Stimulated activated CD4-positive, alpha-beta T cell treated with anti-CD3 and anti-CD28 coated beads, Interleukin-1b, Interleukin-23, amount 100 ng/mL, for 48 hours (primary cell): ENCODE data around the gene NEDD9.

Source experiments
- DNase-seq: peaks from one replicate; pipeline ENCODE4 v3.0.0-alpha.2; 2020

Gene NEDD9

DNA sequence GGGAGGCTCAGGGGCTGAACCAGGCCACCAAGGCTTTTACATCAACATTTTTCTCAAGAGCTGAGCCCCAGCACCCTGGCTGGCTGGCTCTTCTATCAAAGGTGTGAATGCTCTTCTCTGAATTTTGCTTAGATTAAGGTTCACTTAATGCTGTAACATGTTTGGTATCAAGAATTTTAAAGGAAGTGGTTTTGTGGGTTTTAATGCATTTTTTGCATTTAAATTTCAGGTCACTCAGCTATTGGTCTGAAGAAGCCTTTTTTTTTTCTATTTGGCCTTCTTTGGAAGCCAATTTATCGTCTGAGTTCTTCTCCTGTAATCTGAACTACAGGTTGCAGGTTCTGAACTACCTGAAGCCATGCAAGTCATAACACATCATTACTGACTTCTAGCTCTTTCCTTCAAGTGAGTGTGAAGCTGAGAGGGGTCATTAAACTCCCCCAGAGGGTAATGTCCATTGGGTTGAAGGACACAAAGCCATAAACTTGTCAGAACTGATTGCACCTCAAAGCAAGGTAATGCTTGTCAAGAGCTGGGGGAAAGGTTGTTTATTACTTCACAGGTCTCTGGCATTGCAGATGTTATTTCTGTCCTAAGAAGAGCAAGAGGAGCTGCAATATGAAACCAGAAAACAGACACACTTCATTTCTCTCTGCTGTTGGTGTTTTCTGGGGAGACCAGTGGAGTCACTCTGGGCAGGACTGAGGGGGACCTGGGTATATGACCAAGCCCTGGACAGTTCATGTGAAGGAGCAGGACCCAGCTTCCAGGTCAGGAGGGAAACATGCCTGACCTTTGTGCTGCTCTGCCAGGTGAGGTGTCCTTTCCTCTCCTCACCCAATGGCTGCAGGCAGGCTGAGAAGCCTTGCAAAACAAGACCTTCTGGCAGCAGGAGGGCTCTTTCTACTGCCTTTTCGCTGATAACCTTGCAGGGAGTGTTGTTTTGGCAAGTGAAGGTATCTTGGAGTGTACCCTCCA lies 26.1 kb upstream of the NEDD9 start:
- no peak for DNase-seq

DNA sequence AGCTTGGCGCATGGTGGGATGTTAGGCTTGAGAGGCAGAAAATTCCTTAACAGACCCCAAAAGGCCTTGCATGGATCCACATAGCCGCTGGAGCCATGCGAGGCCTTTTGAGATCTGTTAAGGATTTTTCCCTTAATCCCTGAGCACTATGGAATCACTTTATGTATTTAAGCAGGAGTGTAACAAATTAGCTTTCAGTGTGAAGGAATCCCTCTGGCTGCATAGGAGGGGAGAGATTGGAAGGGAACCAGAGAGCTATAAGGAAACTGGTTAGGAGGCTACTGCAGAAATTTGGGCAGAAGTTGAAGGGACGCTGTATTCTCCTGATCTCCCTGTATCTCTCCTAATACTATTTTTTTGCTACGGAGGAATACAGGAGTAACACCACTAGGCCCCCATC lies 23.1 kb upstream of the NEDD9 start:
- DNase-seq = no peak

- no peak for DNase-seq
These were observed 21.1 kb upstream of the NEDD9 start for GRCh38 chr6:11253594-11253993.

GRCh38 chr6:11251553-11252360 lies 19.3 kb upstream of the NEDD9 start:
- DNase-seq = no peak

DNA sequence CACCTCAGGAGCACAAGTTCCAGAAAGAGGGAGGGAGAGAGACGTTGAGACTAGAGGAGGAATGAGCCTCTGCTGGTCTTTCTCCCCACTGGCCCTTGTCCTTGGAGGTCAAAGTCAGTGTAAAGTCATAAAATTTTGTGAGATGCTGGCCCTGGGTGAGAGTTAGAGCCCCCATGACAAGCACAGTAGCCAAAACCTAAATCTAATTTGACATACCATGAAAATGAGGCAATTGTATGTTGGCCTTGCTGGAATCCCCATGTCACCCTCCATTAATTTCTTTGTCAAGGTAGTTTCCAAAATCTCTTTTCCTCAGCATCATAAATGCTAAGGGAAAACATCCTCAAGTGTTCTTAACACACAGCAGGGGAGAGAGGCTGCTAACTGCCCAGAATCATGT lies 17.6 kb upstream of the NEDD9 start:
- DNase-seq = no peak

DNA sequence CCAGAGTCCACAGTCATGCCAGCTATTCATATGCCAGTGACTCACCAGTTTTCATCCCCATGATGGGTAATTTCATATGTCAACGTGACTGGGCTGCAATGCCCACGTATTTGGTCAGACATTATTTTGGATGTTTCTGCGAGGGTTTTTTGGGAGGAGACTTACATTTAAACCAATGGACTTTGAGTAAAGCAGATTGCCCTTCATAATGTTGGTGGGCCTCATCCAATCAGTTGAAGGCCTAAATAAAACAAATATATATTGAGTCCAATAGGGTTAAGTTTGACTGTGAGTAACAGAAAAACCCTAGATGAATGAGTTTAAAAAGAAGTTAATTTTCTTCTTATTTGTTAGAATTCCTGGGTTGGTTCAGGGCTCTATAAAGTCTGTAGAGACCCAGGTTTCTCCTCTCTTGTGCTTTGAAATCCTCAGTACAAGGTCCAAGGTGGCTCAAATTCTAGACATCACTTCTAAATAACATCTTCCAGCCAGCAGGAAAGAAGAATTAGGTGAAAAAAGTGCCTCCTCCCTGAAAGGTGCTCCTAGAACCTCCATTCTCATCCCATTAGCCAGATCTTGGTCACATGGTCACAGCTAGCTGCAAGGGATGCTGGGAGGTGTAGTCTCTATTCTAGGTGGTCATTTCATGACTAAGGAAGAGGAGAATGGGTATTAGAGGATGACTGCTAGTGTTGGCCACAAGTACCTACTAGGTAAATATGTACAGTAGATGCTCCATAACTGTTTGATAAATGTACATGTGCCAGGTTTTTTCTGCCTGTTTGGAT lies 16.7 kb upstream of the NEDD9 start:
- DNase-seq = no peak

- DNase-seq = no peak
These were observed 14.3 kb upstream of the NEDD9 start for GRCh38 chr6:11246722-11247121.

GRCh38 chr6:11245381-11246256 lies 13.2 kb upstream of the NEDD9 start:
- no peak for DNase-seq

GRCh38 chr6:11244387-11245126 lies 12.1 kb upstream of the NEDD9 start:
- DNase-seq = no peak

DNA sequence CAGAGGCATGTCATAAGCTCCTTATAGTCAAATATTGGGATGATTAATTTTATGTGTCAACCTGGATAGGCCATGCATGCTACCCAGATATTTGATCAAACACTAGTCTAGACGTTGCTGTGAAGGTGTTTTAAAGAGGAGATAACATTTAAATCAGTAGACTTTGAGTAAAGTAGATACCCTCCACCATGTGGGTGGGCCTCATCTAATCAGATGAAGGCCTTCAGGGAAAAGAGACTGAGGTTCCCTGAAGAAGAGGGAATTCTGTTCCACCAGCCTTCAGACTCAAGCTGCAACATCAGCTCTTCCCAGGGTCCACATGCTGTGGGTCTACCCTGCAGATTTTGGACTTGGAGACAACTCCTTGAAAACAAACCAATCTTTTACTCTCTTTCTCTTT lies 11.4 kb upstream of the NEDD9 start:
- no peak for DNase-seq

DNA sequence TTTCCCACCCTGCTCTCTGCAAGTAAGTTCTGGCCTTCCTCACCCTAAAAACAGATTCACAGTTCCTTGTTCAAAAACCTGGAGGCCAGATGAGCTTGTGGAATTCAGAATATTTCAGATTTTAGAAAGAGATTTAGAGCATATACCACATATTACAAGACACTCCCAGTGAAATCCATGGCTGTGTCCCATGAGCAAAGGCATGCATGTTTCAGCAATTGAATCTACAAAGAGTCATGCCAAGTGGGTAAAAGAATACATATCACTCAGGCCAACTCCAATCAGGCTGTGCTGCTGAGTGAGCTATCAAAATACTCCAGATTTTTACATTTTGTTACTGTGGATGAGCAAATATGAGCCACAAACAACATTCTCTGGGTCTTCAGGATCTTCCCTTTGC lies 10.2 kb upstream of the NEDD9 start:
- no peak for DNase-seq

DNA sequence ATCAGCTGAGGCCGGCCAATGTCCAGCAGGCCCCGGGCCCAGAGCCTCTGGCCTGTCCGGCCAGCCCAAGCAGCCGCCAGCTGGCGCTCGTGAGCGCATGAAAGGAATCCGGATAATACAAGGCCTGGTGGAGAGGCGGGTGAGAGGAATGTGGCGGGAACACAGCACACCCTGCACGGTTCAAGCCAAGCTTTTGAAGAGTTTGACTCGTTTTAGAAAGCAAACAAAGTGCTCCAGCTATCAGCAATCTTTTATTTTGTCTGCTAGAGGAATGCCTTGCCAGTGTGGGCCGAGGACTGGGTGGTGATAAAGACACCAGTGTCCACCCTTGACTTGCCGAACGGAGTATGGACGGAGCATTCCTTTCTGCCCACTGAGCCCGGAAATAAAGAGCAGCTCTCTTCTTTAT lies 9.3 kb upstream of the NEDD9 start:
- no peak for DNase-seq

DNA sequence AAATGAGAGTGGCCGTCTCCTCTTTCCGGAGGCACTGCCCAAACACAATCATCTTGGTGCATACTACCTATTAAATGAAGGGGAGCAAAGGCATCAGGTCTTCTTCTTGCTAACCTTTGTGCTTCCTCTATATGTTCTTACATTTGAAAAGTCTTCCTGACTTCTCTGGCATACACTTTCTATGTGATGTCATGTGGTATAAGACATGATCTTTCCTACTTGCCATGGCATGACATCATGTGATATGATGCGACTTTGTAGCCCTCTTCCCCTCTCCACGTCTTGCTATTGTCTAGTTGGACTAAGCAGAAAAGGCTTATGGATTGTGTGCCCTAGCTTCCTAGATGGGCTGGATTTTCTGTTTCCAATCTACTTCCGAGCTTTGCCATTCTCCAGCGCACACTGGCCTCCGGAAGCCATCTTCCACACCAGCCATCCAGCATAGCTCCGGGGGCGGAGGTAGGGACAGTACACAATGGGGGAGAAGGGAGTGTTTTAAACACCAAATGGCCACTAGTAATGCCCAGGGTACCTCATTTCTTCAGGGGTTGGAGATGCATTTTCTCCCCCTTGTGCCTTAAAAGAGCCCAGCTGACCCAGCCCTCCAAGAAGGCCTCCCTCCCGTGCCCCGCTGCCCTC lies 8.8 kb upstream of the NEDD9 start:
- DNase-seq = no peak

DNA sequence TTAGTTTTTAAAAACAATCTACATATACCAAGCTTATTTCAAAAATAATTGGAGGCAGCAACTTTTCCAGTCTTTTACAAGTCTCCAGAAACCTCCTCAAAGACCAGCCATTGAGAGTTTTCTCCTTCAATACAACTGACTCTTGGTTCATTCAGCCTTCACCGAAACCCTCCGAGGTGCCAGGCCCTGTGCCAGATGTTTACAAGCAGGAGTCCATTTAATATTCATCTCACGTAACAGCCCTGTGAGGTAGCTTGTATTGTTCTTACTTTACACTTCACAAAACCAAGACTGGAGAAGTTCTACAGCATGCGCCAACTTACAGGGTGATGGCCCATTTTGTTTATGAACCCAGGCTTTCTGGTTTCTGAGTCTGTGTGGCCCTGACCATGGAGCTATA lies 5.5 kb upstream of the NEDD9 start:
- no peak for DNase-seq

GRCh38 chr6:11237428-11237827 lies 5.0 kb upstream of the NEDD9 start:
- DNase-seq = no peak

DNA sequence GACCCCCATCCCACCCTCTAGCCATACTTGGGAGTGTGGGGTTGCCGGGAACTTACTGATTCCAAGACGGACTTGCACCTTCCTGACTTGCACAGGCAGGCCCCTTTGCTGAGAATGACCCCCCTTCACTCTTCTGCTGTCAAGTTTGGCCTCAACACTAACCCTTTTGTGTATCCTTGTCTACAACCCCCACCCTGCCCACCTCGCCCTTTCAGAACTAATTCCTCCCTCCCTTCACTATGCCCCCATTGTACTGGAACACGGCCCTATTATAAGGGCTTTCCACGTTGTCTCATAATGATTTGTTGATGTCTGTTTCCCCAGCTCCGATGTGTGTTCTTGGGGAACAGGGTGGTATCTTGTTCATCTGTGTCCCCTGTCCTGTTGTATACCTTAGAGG lies 4.4 kb upstream of the NEDD9 start:
- DNase-seq = no peak

DNA sequence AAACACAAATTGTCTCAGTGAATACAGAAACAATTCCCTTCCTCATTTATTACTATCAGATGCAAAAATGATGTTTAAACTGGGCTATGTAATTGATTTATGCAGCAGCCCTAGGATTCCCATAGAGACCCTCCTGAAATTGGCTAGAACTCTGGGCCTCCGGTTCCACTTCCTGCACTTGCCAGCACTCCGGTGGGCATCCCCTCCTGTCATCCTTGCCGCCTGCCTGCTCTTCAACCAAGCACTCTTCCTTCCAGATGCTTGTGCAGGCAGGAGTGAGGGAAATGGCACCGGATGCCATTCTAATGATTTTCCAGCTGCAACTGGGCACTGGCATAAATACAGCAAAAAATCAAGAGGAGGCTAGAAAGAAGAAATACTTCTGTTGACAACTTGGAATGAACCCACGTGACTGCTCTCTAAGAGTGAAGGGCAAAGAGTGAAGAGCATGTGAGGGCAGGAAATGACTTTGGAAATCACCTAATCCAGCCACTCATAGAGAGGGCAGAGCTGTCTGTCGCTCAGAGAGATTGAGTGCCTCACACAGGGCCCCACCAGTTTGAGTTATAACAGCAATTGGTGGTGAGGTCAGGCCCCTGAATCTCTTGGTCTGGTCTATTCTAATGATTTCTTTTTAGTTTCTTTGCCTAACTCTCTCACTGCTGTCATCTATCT lies 3.7 kb upstream of the NEDD9 start:
- peak; percentile 47 for DNase-seq

- no peak for DNase-seq
These were observed 2.6 kb upstream of the NEDD9 start for GRCh38 chr6:11235062-11235461.

DNA sequence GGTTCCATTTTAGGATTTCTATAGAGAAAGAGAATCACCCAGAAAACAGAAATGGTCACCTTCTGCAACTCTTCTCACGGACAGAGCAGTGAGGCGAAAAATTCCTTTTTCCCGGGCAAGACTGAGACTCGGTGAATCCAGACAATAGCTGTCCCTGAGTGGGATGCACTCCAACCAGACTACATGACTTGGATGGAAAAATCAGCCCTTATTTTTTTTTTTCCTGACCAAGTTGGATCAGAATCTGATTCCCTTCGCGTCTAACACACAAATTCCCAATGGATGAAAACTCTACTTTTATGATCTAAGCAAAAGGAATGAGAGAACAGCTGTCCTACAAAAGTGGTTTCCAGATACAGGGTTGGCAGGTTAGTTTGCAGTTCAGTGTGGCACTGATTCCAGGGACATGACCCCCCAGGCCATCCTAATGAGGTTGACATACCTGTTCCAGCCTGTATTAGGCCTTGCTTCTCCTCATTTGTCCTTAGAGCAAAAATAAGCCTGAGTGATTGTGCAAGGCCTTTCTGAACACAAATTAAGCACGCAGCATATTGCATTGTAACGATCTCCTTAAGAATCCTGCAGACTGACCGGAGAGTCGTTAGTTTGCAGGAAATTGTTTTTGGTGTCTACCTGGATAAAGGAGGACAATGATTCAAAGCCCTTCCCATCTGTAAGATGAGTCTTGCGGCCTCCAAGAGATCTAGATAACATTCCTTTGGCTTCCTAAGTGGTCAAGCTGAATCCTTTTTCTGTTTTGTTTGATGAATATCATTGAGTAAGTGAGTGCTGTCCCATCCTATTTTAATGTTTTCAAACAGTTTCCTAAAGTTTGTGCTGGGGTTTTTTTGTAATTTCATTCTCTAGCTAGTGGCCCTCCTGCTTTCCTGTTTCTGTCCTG lies 1.5 kb upstream of the NEDD9 start:
- no peak for DNase-seq
